Measurements from ENCODE around the gene LSM10. TPM values are rescaled to one million over a fixed set of nuclear protein-coding genes. Genes with fewer than 3 reads are reported as not detected.

LSM10 gene
- total RNA-seq, 1 donor from 2014 or later, result 57.5 TPM

DNA sequence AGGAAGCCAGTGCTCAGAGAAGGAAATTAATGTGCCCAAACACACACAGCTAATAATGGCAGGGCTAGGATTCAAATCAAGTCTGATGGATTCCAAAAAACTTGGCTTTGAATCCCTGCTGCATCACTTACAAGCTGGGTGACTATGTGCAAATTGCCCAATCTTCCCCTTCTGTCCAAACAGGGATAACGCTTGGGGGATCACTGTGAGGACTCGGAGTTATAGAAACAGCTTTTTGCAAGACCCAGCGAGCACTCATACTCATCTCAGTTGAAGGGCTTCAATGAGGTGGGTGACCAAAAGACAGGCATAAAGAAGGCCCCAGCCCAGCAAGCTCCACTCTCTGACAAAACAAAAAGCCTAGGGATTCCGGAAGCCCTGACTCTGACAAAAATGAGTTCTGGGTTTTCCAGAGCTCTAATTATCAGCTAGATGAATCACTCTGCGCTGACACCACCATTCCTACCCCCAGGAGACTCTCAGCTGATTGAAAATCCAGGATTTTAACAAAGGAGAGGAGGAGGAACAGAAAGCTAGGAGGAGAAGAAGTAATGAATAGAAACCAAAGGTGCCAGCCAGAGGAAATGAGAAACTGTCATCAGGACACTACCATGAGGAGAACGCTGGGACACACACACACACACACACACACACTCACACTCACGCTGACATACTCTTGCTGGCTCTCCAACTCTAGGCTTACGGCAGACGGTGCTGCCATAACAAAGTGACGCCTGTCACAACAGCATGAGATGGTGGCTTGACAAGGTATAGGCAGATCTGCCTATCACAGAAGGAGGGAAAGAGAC, 10.4 kb downstream of the LSM10 start:
- peaks cover 21% of the 10 kb centered on the region for H3K36me3 Mint-ChIP-seq (ENCODE audit: low read depth)
- no peaks in the 10 kb centered on the region for H3K9me3 Mint-ChIP-seq
- peaks cover 43% of the 10 kb centered on the region for H3K4me1 Mint-ChIP-seq (ENCODE audit: low read depth)
- peak overlapping the region; percentile 97 for H3K27ac Mint-ChIP-seq
- intact Hi-C loops (cut with micrococcal nuclease), result loop anchor here (2.0 to 10.0 kb wide), 5 partner anchors 65 to 1305 kb away; partner anchors contain the start of genes ADPRS, AGO3, CDCA8 and EVA1B
- peak overlapping the region; percentile 96 for H3K4me3 Mint-ChIP-seq
- no peak for DNase-seq (ENCODE audit: low spot score)
- H3K27me3 Mint-ChIP-seq (ENCODE audit: insufficient read depth), result no peaks in the 10 kb centered on the region

DNA sequence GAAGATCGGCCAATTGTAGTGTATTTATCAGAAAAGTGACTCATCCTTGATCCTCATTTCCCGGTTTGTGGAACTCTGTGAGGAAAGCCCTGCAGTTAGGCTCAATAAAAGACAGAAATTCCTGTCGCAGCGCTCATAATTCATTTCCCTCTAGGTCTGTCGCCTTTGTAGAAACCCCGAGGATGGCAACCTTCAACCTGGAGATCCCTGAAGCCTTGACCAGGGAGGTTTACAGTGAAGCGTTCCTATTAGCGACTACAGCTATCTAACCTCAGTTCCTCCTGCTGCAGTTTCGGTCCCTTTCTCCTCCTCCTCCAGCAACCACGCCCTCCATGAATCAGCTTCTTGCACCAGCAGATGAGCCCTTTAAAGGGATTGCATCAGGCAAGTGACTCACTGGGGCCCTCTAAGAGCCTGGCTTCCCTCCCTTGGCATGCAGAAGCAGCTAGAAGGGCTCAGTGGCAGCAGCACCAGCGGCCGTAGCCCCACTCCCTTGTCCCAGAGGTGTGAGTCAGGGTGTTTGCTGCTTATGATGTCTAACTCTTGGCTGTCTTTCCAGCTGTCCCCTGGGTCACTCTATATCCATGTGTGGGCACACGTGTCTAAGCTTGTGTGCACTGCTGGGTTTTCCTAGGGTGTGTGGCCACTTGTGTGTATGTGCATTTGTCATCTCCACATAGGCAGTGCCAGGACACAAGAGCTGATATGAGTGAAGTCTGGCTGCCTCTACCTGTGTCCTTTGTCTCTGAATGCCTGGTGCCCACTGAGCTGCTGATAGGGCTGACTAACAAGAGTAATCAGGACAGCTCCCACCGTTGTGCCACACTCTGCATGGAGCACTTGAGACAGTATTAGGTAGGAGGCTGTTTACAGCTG, 11.2 kb downstream of the LSM10 start:
- intact Hi-C loops (cut with micrococcal nuclease), result loop anchor here (1.0 to 10.0 kb wide), 14 partner anchors 11 to 1306 kb away; partner anchors contain the start of genes ADPRS, AGO1, AGO3 and CDCA8
- peak overlapping the region; percentile 96 for H3K4me3 Mint-ChIP-seq
- H3K36me3 Mint-ChIP-seq (ENCODE audit: low read depth), result peaks cover 16% of the 10 kb centered on the region
- no peaks in the 10 kb centered on the region for H3K9me3 Mint-ChIP-seq
- peak; percentile 87 for DNase-seq (ENCODE audit: low spot score)
- peaks cover 46% of the 10 kb centered on the region for H3K4me1 Mint-ChIP-seq (ENCODE audit: low read depth)
- H3K27ac Mint-ChIP-seq, result peak overlapping the region; percentile 97
- no peaks in the 10 kb centered on the region for H3K27me3 Mint-ChIP-seq (ENCODE audit: insufficient read depth)

DNA sequence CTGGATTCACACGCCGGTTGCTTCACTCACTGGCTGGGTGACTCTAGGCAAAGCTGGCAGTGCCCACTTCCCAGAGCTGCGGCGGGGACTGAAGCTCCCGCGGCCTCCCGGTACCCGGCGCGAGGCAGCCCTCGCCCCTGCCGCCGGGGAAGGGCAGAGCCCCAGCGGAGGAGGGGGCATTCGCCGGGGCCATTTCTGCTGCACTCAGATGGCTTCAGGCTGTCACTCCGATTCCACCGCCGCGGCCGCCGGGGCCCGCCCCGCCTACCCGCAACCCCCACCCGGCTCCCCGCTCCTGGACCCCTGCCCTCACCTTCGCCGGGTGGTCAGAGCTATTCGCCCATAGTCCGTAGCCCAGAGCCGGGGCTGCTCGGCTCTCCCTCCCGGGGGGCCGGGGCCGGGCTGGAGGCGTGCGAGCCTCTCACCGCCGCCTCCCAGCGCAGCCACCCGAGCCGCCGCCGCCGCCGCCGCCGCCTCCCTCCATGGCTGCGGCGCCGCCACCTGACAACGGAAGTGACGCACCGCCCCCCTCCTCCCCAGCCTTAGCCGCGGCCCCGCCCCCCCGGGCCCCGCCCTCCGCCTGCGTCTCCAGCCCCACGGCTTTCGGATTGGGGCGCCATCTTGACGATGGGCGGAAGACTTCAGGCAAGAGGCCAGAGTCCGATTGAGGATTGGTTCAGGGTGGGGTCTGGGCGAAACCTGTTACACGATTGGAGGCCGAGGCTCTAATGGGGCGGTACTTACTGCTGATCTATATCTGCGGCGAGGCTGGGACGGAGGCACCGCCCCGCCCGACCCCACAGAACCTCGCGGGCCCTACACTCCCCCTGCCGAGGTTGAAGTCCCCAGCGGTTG, 12.1 kb downstream of the LSM10 start, which contains the start of gene STK40:
Gene STK40 (minus strand): TSS at position 515 of the 855 bp plus-strand sequence. CDS start 24,592 bp downstream, outside the sequence.
- intact Hi-C loops (cut with micrococcal nuclease), result loop anchor here (1.0 to 10.0 kb wide), 14 partner anchors 12 to 1307 kb away; partner anchors contain the start of genes ADPRS, AGO1, AGO3 and CDCA8
- H3K9me3 Mint-ChIP-seq, result no peaks in the 10 kb centered on the region
- peaks cover 54% of the 10 kb centered on the region for H3K4me1 Mint-ChIP-seq (ENCODE audit: low read depth)
- peak within 1 kb of the TSS; percentile 97 for H3K27ac Mint-ChIP-seq
- DNase-seq (ENCODE audit: low spot score), result peak; percentile 95
- H3K27me3 Mint-ChIP-seq (ENCODE audit: insufficient read depth), result no peaks in the 10 kb centered on the region
- peaks cover 10% of the 10 kb centered on the region for H3K36me3 Mint-ChIP-seq (ENCODE audit: low read depth)
- H3K4me3 Mint-ChIP-seq, result peak within 1 kb of the TSS; percentile 96

DNA sequence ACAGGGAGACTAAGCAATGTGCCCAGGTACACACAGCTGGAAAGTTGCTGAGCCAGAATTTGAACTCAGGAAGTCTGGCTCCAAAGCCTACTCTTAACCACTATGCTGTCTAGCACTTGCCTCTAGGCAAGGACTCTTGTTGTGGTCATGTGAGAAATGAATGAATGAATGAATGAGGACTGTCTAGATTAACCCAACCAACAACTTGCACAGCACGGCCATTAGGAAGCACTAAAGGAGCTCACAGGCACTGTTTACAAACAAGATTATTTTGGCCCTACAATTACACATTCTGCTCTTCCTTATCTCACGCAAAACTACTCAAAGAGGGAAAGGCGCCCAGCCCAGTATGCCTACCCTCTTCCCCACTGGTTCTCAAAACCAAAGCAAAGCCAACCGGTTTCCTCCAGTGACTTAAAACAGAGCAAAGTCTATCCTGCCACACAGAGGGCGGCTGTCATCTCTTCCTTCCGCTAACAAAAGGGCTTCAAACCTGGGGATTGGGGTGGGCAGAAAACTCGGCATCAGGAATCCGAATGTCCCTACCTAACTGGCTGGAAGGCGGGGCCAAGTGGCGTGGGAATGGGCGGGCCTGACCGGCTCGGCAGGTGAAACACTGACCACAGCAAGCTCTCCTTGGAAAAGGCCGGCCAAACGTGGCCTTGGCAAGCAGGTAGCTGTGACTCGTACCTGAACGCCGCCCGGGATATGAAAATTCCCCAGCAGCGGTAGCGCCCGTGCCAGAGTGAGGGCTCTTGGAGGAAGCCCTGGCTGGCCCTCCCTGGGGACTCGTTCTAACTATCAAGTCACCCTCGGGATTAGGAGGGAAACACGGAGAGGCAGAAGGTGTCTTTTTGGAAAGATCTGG, 12.9 kb downstream of the LSM10 start:
- Mint-ChIP-seq H3K9me3 (no peaks in the 10 kb centered on the region), H3K27me3 (ENCODE audit: insufficient read depth) (no peaks in the 10 kb centered on the region), H3K4me1 (ENCODE audit: low read depth) (peaks cover 63% of the 10 kb centered on the region), H3K4me3 (peak overlapping the region; percentile 82), H3K36me3 (ENCODE audit: low read depth) (peaks cover 6% of the 10 kb centered on the region), H3K27ac (peak overlapping the region; percentile 84)
- intact Hi-C loops (cut with micrococcal nuclease), result loop anchor here (5.0 to 10.0 kb wide), 4 partner anchors 62 to 1308 kb away; partner anchors contain the start of genes ADPRS, AGO3, CDCA8 and EVA1B
- DNase-seq (ENCODE audit: low spot score), result peak; percentile 27

DNA sequence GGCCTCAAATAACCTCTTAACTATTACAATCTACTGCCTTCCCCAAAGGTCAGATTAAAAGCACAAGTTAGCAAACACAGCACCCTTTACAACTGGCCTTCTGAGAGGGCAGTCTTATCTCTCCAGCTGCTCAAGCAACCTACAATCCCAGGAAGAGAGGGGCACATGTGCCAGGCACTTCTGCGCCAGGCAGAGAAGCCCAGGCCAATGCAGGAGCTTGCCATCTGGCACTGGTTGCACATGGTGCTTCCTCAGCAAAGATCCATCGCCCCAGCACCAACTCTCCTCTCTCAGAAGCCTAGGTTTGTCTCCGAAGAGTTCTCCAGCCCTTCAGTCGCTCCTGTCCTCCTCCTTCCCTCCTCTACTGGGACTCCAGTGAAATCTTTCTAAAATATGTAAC, 14.5 kb downstream of the LSM10 start:
- Mint-ChIP-seq H3K9me3 (no peaks in the 10 kb centered on the region), H3K4me1 (ENCODE audit: low read depth) (peaks cover 71% of the 10 kb centered on the region), H3K27me3 (ENCODE audit: insufficient read depth) (no peaks in the 10 kb centered on the region), H3K36me3 (ENCODE audit: low read depth) (peaks cover 5% of the 10 kb centered on the region), H3K4me3 (peak overlapping the region; percentile 34), H3K27ac (peak overlapping the region; percentile 40)
- no peak for DNase-seq (ENCODE audit: low spot score)
- intact Hi-C loops (cut with micrococcal nuclease), result loop anchor here (10.0 kb wide), 1 partner anchor 448 kb away; the partner anchor contains the start of gene AGO3

DNA sequence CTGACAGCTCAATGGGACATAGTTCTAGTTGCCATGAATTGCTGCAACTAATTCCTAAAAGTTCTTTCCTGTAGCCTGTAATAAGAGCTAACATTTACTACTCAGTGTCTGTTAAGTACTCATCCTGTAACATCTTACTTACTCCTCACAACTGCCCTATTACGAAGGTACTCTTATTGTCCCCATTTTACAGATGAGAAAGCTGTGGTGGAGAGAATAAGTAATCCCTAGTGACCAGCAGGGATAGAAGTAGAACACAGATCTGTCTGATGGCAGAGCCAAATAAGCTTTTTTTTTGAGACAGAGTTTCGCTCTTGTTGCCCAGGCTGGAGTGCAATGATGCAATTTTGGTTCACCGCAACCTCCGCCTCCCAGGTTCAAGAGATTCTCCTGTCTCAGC, 15.0 kb downstream of the LSM10 start:
- DNase-seq (ENCODE audit: low spot score), result no peak
- Mint-ChIP-seq H3K4me1 (ENCODE audit: low read depth) (peaks cover 72% of the 10 kb centered on the region), H3K27me3 (ENCODE audit: insufficient read depth) (no peaks in the 10 kb centered on the region), H3K4me3 (peak overlapping the region; percentile 34), H3K9me3 (no peaks in the 10 kb centered on the region), H3K36me3 (ENCODE audit: low read depth) (peaks cover 5% of the 10 kb centered on the region), H3K27ac (no peak overlapping the region)
- intact Hi-C loops (cut with micrococcal nuclease), result loop anchor here (10.0 kb wide), 1 partner anchor 448 kb away; the partner anchor contains the start of gene AGO3

DNA sequence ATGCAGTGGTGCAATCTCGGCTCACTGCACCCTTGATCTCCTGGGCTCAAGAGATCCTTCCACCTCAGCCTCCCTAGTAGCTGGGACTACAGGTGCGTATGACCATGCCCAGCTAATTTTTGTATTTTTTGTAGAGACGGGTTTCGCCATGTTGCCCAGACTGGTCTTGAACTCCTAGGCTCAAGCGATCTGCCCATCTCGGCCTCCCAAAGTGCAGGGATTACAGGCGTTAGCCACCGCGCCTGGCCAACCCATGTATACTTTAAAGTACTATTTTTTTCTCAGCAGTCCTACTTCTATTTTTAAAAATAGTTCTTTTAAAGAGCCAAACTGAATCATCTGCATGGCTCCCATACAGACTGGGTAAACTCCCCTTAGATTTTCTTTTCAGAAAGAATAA, 15.5 kb downstream of the LSM10 start:
- Mint-ChIP-seq H3K4me3 (no peak overlapping the region), H3K4me1 (ENCODE audit: low read depth) (peaks cover 72% of the 10 kb centered on the region), H3K9me3 (no peaks in the 10 kb centered on the region), H3K36me3 (ENCODE audit: low read depth) (peaks cover 8% of the 10 kb centered on the region), H3K27me3 (ENCODE audit: insufficient read depth) (no peaks in the 10 kb centered on the region), H3K27ac (no peak overlapping the region)
- intact Hi-C loops (cut with micrococcal nuclease), result loop anchor here (10.0 kb wide), 1 partner anchor 447 kb away; the partner anchor contains the start of gene AGO3
- no peak for DNase-seq (ENCODE audit: low spot score)

DNA sequence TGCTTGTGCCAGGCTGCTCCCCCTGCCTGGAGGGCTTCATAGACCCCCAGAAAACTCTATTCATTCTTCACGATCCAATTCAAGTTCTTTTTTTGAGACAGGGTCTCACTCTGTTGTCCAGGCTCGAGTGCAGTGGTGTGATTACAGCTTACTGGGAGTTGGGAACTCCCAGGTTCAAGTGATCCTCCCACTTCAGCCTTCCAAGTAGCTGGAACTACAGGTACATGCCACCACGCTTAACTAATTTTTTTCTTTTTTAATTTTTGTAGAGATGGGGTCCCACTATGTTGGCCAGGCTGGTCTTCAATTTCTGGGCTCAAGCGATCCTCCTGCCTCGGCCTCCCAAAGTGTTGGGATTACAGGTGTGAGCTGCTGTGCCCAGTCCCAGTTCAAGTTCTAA, 16.3 kb downstream of the LSM10 start:
- intact Hi-C loops (cut with micrococcal nuclease), result loop anchor here (10.0 kb wide), 1 partner anchor 447 kb away; the partner anchor contains the start of gene AGO3
- H3K27me3 Mint-ChIP-seq (ENCODE audit: insufficient read depth), result no peaks in the 10 kb centered on the region
- H3K36me3 Mint-ChIP-seq (ENCODE audit: low read depth), result peaks cover 8% of the 10 kb centered on the region
- H3K27ac Mint-ChIP-seq, result no peak overlapping the region
- H3K9me3 Mint-ChIP-seq, result no peaks in the 10 kb centered on the region
- peaks cover 64% of the 10 kb centered on the region for H3K4me1 Mint-ChIP-seq (ENCODE audit: low read depth)
- no peak for DNase-seq (ENCODE audit: low spot score)
- H3K4me3 Mint-ChIP-seq, result no peak overlapping the region

DNA sequence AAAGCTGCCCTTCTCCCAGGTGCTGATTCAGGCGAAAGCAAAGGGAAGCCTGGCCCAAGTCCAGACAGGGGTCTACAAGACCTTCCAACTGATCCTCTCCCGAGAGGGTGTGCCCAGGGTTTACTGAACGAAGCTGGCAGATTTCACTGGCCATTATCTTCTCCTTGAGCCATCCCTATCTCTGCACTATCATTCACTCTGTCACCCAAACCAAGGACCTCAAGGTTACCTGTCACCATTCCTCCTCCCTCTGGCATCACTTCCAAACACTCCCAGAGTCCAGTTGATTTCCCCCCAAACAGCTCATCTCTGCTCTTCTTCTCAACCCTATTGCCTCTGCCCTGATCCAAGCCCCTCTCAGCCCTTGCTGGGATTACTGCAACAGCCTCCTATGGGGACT, 16.9 kb downstream of the LSM10 start:
- peak overlapping the region; percentile 49 for H3K27ac Mint-ChIP-seq
- H3K27me3 Mint-ChIP-seq (ENCODE audit: insufficient read depth), result no peaks in the 10 kb centered on the region
- H3K4me1 Mint-ChIP-seq (ENCODE audit: low read depth), result peaks cover 64% of the 10 kb centered on the region
- H3K4me3 Mint-ChIP-seq, result no peak overlapping the region
- intact Hi-C loops (cut with micrococcal nuclease), result loop anchor here (10.0 kb wide), 1 partner anchor 446 kb away; the partner anchor contains the start of gene AGO3
- H3K36me3 Mint-ChIP-seq (ENCODE audit: low read depth), result peaks cover 12% of the 10 kb centered on the region
- no peak for DNase-seq (ENCODE audit: low spot score)
- H3K9me3 Mint-ChIP-seq, result no peaks in the 10 kb centered on the region

DNA sequence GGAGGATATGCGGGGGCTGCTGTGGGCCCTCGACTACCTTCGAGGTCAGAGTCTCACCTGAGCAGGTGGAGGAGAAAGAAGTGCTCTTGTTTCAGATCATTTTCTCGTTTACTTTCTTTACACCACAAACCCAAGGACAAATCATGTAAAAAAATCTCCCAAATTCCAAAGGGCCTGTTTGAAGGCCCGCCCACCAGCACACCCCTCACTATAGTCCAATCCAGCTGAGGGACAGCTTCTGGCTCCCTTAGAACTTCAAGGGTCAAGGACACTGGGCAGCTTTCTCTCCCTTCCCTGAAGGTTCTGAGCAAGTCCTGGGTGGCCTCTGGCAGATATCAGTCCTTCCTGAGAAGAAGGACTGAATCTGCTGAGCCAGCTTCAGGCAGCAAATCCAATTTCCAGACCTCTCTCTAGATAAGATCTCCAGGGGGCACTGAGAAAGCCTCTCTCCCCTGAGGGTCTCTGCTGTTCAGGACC, 17.5 kb downstream of the LSM10 start:
- Mint-ChIP-seq H3K4me3 (no peak overlapping the region), H3K36me3 (ENCODE audit: low read depth) (peaks cover 12% of the 10 kb centered on the region), H3K27me3 (ENCODE audit: insufficient read depth) (no peaks in the 10 kb centered on the region), H3K9me3 (no peaks in the 10 kb centered on the region), H3K27ac (peak overlapping the region; percentile 38), H3K4me1 (ENCODE audit: low read depth) (peaks cover 64% of the 10 kb centered on the region)
- intact Hi-C loops (cut with micrococcal nuclease), result loop anchor here (10.0 kb wide), 1 partner anchor 445 kb away; the partner anchor contains the start of gene AGO3
- DNase-seq (ENCODE audit: low spot score), result no peak
